IgD-negative memory B cell (primary cell): ENCODE measurements around the gene NADSYN1. TPM values are rescaled to one million over a fixed set of nuclear protein-coding genes. Genes with fewer than 3 reads are reported as not detected.

Experiments used
- H3K27ac Mint-ChIP-seq, 3 donors: one replicate each; pipeline ENCODE4 v1.8.0; 2020 to 2022; ENCODE audit warnings: mild to moderate bottlenecking in 3 of 3, mixed read lengths in 3 of 3, moderate library complexity in 1 of 3
- H3K27me3 Mint-ChIP-seq: one replicate; pipeline ENCODE4 v1.8.0; 2021; ENCODE audit warnings: mixed read lengths
- H3K36me3 Mint-ChIP-seq: one replicate; pipeline ENCODE4 v1.8.0; 2020; ENCODE audit warnings: mild to moderate bottlenecking, mixed read lengths
- H3K4me1 Mint-ChIP-seq, 3 donors: one replicate each; pipeline ENCODE4 v1.8.0; 2020 to 2022; ENCODE audit warnings: mixed read lengths in 3 of 3, mild to moderate bottlenecking in 1 of 3
- H3K4me3 Mint-ChIP-seq, 4 donors: one replicate each; pipeline ENCODE4 v1.8.0; 2020 to 2022; ENCODE audit warnings: mild to moderate bottlenecking in 4 of 4, mixed read lengths in 4 of 4, moderate library complexity in 3 of 4
- H3K9me3 Mint-ChIP-seq, 3 donors: one replicate each; pipeline ENCODE4 v1.8.0; 2020 to 2021; ENCODE audit warnings: mixed read lengths in 3 of 3, mild to moderate bottlenecking in 1 of 3
- polyA plus RNA-seq: library from polyadenylated mRNA; unstranded; fragments of 300-500 nt; fragmentation: Illumina TruSeq; gene quantifications from one replicate; pipeline ENCODE4 v1.2.3, GENCODE V29; 2021

NADSYN1 gene
- polyA plus RNA-seq, 1 donor from 2014 or later: 39.5 TPM

DNA sequence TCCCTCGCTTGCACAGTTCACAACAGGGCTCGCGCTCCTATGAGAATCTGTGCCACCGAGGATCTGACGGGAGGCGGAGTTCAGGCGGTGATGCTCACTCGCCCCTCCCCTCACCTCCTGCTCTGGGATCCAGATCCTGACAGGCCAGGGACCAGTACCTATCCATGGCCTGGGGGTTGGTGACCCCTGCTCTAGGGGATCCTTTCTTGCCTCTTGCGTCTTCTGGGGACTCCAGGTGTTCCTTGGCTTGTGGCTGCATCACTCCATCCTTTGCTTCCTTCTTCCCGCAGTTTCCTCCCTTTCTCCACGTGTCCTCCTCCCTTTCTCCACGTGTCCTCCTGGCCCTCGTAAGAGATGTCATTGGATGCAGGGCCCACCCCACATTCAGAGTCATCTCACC lies 43.4 kb downstream of the NADSYN1 start:
- Mint-ChIP-seq H3K4me1 (peaks cover 0 to 5% (median 3%) of the 10 kb centered on the region in 3 donors), H3K9me3 (no peaks in the 10 kb centered on the region), H3K27ac (no peak overlapping the region), H3K4me3 (no peak overlapping the region), H3K27me3 (no peaks in the 10 kb centered on the region), H3K36me3 (peaks cover 27% of the 10 kb centered on the region)

GRCh38 chr11:71498091-71498490 lies 45.1 kb downstream of the NADSYN1 start:
- Mint-ChIP-seq H3K4me3 (no peak overlapping the region), H3K36me3 (peaks cover 24% of the 10 kb centered on the region)

DNA sequence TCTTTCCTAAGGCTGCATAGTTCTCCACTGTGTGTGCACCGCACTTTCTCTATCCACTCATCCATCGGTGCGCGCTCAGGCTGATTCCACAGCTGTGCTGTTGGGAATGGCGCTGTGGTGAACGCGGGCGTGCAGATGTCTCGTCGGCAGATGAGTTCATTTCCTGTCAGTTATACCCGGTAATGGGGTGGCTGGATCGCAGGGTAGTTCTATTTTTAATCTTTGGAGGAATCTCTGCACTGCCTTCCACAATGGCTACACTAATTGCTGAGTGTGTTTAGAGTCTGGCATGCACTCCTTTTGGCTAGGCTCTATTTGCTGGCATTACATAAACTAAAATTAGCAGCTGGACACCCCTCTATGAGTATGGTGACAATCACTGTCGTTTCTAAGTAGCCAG lies 46.1 kb downstream of the NADSYN1 start:
- Mint-ChIP-seq H3K4me3 (no peak overlapping the region), H3K27ac (no peak overlapping the region), H3K9me3 (no peaks in the 10 kb centered on the region), H3K36me3 (peaks cover 24% of the 10 kb centered on the region), H3K4me1 (peaks cover 0 to 3% (median 3%) of the 10 kb centered on the region in 3 donors), H3K27me3 (no peaks in the 10 kb centered on the region)

More at GRCh38 chr11:71498091-71498490, 45.1 kb downstream of the NADSYN1 start:
- Mint-ChIP-seq H3K4me1 (peaks cover 0 to 3% (median 3%) of the 10 kb centered on the region in 3 donors), H3K27ac (no peak overlapping the region), H3K9me3 (no peaks in the 10 kb centered on the region), H3K27me3 (no peaks in the 10 kb centered on the region)

- Mint-ChIP-seq H3K9me3 (no peaks in the 10 kb centered on the region), H3K36me3 (peaks cover 25% of the 10 kb centered on the region), H3K4me1 (peaks cover 0 to 3% (median 3%) of the 10 kb centered on the region in 3 donors), H3K27ac (no peak overlapping the region), H3K27me3 (no peaks in the 10 kb centered on the region), H3K4me3 (no peak overlapping the region)
Measured at GRCh38 chr11:71499546-71499945, 46.5 kb downstream of the NADSYN1 start.

DNA sequence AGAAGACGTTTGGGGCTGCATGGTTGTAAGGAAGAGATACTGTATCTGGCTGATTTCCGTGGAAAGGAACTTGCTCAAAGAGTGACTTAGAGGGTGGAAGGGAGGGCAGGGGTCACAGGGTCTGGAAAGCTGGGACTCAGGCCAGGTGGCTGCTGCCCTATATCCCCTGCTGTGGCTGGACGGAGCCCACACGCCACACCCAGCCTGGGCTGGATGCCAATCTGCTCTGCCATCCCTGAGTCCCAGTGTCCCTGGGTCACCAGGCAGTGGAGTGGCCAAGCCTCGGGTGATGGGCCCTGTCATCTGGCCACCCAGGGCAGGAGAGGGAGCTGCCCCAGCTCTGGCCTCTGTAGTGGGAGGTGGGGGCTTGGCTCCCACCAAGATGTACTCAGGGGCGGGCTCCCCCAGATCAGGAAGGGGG lies 47.6 kb downstream of the NADSYN1 start:
- Mint-ChIP-seq H3K36me3 (peaks cover 20% of the 10 kb centered on the region), H3K4me1 (no peaks in the 10 kb centered on the region), H3K9me3 (no peaks in the 10 kb centered on the region), H3K27ac (no peak overlapping the region), H3K4me3 (no peak overlapping the region), H3K27me3 (no peaks in the 10 kb centered on the region)

DNA sequence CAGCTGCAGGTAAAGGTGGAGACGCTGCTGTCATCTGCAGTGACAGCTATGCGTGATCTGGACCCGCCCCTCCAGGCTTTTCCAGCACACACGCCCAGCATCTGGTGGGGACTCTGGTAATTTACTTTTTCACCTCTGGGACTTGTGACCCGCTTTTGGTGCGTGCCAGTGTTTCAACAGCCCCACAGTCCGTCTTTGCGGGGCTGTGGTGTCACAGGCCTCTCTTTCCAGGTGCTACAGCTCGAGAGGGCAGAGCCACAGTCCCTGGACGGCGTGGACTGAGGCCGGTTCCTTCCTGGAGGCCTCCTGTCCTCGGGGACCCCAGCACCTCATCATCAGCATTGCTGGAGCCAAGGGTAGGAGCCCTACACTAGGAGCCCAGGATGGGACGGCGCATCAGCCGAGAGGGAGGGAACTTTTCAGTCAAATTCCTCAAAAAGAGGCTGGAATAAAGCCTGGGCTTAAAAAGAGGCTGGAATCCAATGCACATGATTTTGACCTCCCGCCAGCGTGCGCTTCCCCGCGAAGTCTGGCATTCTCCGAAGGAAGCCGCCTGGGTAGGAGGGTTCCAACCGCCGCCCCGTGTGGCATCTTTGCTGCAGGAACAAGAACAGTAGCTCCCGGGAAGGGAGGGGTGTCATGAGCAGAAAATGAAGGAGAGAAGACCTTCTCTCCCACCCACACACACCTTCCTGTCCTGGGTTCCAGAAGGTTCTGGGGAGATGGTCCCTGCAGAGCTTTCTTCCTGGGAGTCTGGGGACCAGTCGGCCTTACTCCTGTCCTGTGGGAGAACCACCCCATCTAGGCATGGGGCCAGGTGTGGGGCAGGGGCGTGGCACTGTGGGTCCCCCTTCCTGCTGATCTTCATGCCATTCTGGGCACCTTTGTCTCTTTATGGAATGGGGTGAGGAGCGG lies 48.3 kb downstream of the NADSYN1 start:
- Mint-ChIP-seq H3K36me3 (peaks cover 26% of the 10 kb centered on the region), H3K27ac (no peak overlapping the region), H3K4me1 (no peaks in the 10 kb centered on the region), H3K4me3 (no peak overlapping the region), H3K27me3 (no peaks in the 10 kb centered on the region), H3K9me3 (no peaks in the 10 kb centered on the region)

DNA sequence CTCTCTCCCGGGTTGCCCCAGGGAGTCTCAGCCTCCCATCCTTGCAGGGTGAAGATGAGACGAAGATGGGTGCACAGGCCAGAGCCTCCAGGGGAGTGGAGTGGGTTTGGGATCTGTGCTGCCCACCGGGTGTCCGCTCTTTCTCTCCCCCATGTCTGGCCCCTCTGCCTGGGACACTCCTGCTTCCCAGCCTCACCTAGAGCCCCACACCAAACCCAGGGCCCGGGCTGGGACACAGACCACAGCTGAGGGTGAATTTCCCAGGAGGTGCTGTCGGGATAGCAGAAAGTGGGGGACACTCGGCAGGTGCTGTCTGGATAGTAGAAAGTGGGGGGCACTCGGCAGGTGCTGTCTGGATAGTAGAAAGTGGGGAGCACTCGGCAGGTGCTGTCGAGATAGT lies 49.0 kb downstream of the NADSYN1 start:
- H3K4me1 Mint-ChIP-seq: no peaks in the 10 kb centered on the region
- H3K9me3 Mint-ChIP-seq: peaks cover 0 to 6% (median 0%) of the 10 kb centered on the region in 3 donors
- no peak overlapping the region for H3K4me3 Mint-ChIP-seq
- H3K36me3 Mint-ChIP-seq: peaks cover 22% of the 10 kb centered on the region
- no peak overlapping the region for H3K27ac Mint-ChIP-seq
- no peaks in the 10 kb centered on the region for H3K27me3 Mint-ChIP-seq

DNA sequence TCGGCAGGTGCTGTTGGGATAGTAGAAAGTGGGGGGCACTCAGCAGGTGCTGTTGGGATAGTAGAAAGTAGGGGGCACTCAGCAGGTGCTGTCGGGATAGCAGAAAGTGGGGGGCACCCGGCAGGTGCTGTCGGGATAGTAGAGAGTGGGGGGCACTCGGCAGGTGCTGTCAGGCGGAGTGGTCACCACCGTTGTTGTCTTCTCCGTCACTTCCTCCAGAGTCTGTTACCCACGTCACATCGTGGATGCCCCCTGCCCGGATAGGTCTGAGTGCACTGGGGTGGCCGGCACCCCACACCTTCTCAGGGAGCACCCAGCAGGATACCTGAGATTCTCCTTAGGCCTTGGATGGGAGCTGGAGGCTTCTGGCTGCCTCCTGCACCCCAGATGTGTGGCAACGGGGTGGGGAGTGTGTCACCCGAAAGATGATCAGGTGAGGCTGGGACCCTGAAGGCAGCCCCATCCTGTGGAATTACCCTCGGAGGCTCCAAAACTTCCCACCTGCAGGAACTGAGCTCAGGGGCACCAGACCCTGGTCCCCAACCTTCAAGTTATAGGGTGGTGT lies 50.0 kb downstream of the NADSYN1 start:
- H3K4me3 Mint-ChIP-seq: no peak overlapping the region
- no peaks in the 10 kb centered on the region for H3K27me3 Mint-ChIP-seq
- H3K27ac Mint-ChIP-seq: no peak overlapping the region
- H3K4me1 Mint-ChIP-seq: no peaks in the 10 kb centered on the region
- peaks cover 22% of the 10 kb centered on the region for H3K36me3 Mint-ChIP-seq
- H3K9me3 Mint-ChIP-seq: peaks cover 0 to 8% (median 0%) of the 10 kb centered on the region in 3 donors

DNA sequence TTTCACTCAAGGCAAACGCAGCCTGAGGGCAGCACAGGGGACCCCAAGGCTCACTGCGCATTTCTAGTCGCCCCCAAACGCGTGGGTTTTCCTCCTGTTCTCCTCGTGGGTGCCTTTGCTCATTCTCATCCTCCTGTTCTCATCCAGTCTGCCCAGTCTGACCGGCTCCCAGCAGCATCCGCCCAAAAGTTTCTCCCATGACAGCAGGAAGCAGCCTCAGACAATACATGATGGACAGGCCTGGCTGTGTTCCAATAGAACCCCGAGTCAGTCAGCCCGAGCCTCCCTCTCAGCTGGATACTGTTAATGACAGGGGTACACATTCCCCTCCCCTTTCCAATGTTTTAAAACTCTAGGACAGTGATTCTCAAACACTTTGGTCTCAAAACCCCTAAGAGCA lies 51.5 kb downstream of the NADSYN1 start:
- H3K4me1 Mint-ChIP-seq: no peaks in the 10 kb centered on the region
- H3K36me3 Mint-ChIP-seq: peaks cover 18% of the 10 kb centered on the region
- H3K27me3 Mint-ChIP-seq: no peaks in the 10 kb centered on the region
- no peak overlapping the region for H3K27ac Mint-ChIP-seq
- H3K4me3 Mint-ChIP-seq: no peak overlapping the region
- peaks cover 2 to 23% (median 10%) of the 10 kb centered on the region in 3 donors for H3K9me3 Mint-ChIP-seq

GRCh38 chr11:71505001-71505400 lies 52.0 kb downstream of the NADSYN1 start:
- Mint-ChIP-seq H3K4me1 (no peaks in the 10 kb centered on the region), H3K4me3 (no peak overlapping the region), H3K27ac (no peak overlapping the region), H3K9me3 (peaks cover 6 to 28% (median 15%) of the 10 kb centered on the region in 3 donors), H3K27me3 (no peaks in the 10 kb centered on the region), H3K36me3 (peaks cover 18% of the 10 kb centered on the region)

- Mint-ChIP-seq H3K36me3 (peaks cover 14% of the 10 kb centered on the region), H3K27ac (no peak overlapping the region), H3K27me3 (no peaks in the 10 kb centered on the region), H3K4me1 (no peaks in the 10 kb centered on the region), H3K9me3 (peaks cover 6 to 28% (median 15%) of the 10 kb centered on the region in 3 donors), H3K4me3 (no peak overlapping the region)
Measured at GRCh38 chr11:71505781-71506180, 52.8 kb downstream of the NADSYN1 start.

- Mint-ChIP-seq H3K27me3 (no peaks in the 10 kb centered on the region), H3K9me3 (peaks cover 6 to 28% (median 15%) of the 10 kb centered on the region in 3 donors), H3K4me1 (no peaks in the 10 kb centered on the region), H3K36me3 (peaks cover 13% of the 10 kb centered on the region), H3K27ac (no peak overlapping the region), H3K4me3 (no peak overlapping the region)
Measured at GRCh38 chr11:71507102-71507501, 54.1 kb downstream of the NADSYN1 start.

DNA sequence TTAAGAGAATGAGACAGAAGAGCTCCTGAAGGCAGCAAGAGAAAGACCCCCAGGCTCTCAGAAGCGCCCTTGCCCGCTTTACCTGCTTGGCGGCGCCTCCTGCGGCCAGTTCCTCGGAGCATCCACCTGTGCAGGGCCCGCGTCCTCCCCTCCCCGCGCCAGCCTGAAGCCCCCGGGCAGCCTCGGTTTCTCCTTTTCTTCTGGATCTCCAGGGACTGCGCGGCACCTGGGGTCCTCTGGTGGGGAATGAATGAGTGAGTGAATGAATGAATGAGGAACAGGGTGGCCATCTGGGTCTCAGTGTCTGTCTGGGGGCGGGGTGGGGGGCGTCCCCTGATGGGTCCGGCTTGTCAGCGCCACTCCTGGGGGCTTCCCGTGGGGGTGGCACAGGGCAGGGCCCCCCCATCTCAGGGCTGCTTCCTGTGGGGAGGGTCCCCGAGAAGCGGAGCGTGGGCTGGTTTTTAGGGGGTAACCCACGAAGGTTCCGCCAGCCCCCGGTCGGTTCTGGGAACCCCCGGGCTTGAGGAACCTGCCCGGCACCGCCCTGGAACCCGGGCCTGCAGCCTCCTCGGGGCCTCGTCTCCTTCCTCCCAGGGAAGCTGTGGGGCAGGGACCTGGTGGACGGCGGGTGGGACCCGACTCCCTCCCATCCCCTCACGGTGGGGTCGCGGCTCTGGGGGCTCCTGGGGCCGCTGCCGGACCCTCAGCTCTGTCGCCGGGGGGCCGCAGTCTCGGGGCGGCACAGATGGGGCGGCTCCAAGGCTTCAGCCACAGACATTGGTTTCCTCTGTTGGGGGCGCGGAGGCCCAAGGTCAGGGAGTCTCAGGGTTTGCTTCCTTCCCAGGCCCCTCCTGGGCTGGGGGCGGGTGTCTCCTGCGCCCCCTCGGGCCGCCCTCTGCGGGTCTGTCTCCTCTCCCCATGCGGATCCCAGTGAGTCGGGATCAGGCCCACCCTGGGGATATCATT lies 65.8 kb downstream of the NADSYN1 start:
- no peaks in the 10 kb centered on the region for H3K4me1 Mint-ChIP-seq
- H3K27ac Mint-ChIP-seq: no peak overlapping the region
- no peaks in the 10 kb centered on the region for H3K27me3 Mint-ChIP-seq
- H3K36me3 Mint-ChIP-seq: no peaks in the 10 kb centered on the region
- H3K9me3 Mint-ChIP-seq: peaks cover 0 to 4% (median 4%) of the 10 kb centered on the region in 3 donors
- H3K4me3 Mint-ChIP-seq: no peak overlapping the region

GRCh38 chr11:71519546-71519945 lies 66.5 kb downstream of the NADSYN1 start:
- Mint-ChIP-seq H3K36me3 (no peaks in the 10 kb centered on the region), H3K4me3 (no peak overlapping the region), H3K27me3 (no peaks in the 10 kb centered on the region), H3K9me3 (peaks cover 0 to 4% (median 4%) of the 10 kb centered on the region in 3 donors), H3K4me1 (no peaks in the 10 kb centered on the region), H3K27ac (no peak overlapping the region)
